GM18502 (cell line): ENCODE measurements around the gene NUAK2.

ENCODE experiments used
- ATAC-seq: cut with Tn5 transposase; IDR thresholded peaks from one replicate; pipeline ENCODE4 v1.9.1; 2021; ENCODE audit warnings: mild to moderate bottlenecking; ENCODE audit not compliant: unreplicated experiment, poor library complexity

NUAK2 gene

GRCh38 chr1:205323794-205324193 lies 2.2 kb upstream of the NUAK2 start:
- no peak for ATAC-seq

- no peak for ATAC-seq
These were observed 376 bp upstream of the NUAK2 start for GRCh38 chr1:205321959-205322283.

GRCh38 chr1:205319081-205320018 lies 2.2 kb downstream of the NUAK2 start:
- ATAC-seq: no peak

- no peak for ATAC-seq
These were observed 3.1 kb downstream of the NUAK2 start for GRCh38 chr1:205318231-205318991.

GRCh38 chr1:205317311-205317917 lies 4.1 kb downstream of the NUAK2 start:
- ATAC-seq: no peak

- ATAC-seq: no peak
These were observed 5.4 kb downstream of the NUAK2 start for GRCh38 chr1:205316161-205316566.

GRCh38 chr1:205315008-205315618 lies 6.4 kb downstream of the NUAK2 start:
- no peak for ATAC-seq

GRCh38 chr1:205313563-205314308 lies 7.8 kb downstream of the NUAK2 start:
- peak; percentile 67 for ATAC-seq

GRCh38 chr1:205312866-205313562 lies 8.5 kb downstream of the NUAK2 start:
- no peak for ATAC-seq

- no peak for ATAC-seq
These were observed 10.4 kb downstream of the NUAK2 start for GRCh38 chr1:205310976-205311704.

GRCh38 chr1:205309741-205310140 lies 11.8 kb downstream of the NUAK2 start:
- ATAC-seq: no peak

- no peak for ATAC-seq
These were observed 14.5 kb downstream of the NUAK2 start for GRCh38 chr1:205306929-205307566.

- no peak for ATAC-seq
These were observed 16.9 kb downstream of the NUAK2 start for GRCh38 chr1:205304695-205305070.

GRCh38 chr1:205304046-205304694 lies 17.4 kb downstream of the NUAK2 start:
- ATAC-seq: no peak

- no peak for ATAC-seq
These were observed 18.2 kb downstream of the NUAK2 start for GRCh38 chr1:205303247-205303888.

GRCh38 chr1:205301842-205302588 lies 19.5 kb downstream of the NUAK2 start:
- no peak for ATAC-seq
